Measurements from ENCODE around the gene SHISAL1.

GRCh38 chr22:44246615-44247326 is 66.0 kb downstream of the SHISAL1 start:
- TF ChIP-seq, protein P1, sequence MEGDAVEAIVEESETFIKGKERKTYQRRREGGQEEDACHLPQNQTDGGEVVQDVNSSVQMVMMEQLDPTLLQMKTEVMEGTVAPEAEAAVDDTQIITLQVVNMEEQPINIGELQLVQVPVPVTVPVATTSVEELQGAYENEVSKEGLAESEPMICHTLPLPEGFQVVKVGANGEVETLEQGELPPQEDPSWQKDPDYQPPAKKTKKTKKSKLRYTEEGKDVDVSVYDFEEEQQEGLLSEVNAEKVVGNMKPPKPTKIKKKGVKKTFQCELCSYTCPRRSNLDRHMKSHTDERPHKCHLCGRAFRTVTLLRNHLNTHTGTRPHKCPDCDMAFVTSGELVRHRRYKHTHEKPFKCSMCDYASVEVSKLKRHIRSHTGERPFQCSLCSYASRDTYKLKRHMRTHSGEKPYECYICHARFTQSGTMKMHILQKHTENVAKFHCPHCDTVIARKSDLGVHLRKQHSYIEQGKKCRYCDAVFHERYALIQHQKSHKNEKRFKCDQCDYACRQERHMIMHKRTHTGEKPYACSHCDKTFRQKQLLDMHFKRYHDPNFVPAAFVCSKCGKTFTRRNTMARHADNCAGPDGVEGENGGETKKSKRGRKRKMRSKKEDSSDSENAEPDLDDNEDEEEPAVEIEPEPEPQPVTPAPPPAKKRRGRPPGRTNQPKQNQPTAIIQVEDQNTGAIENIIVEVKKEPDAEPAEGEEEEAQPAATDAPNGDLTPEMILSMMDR (conservative IDR thresholded peaks at IDR 0.05 in 1 of 2, IDR thresholded peaks at IDR 0.05 in 1 of 2; ENCODE audit: extremely low read depth in 1 of 2, insufficient read depth in 1 of 2, low read depth in 1 of 2, low read length in 2 of 2) = no peak
- no peak for TF ChIP-seq EZH2 (IDR thresholded peaks at IDR 0.05; ENCODE audit: borderline replicate concordance, low read length)
